ENCODE results near the gene SLC39A11.

GRCh38 chr17:72672729-72673128 lies 419.8 kb downstream of the SLC39A11 start:
- TF ChIP-seq, protein P1, sequence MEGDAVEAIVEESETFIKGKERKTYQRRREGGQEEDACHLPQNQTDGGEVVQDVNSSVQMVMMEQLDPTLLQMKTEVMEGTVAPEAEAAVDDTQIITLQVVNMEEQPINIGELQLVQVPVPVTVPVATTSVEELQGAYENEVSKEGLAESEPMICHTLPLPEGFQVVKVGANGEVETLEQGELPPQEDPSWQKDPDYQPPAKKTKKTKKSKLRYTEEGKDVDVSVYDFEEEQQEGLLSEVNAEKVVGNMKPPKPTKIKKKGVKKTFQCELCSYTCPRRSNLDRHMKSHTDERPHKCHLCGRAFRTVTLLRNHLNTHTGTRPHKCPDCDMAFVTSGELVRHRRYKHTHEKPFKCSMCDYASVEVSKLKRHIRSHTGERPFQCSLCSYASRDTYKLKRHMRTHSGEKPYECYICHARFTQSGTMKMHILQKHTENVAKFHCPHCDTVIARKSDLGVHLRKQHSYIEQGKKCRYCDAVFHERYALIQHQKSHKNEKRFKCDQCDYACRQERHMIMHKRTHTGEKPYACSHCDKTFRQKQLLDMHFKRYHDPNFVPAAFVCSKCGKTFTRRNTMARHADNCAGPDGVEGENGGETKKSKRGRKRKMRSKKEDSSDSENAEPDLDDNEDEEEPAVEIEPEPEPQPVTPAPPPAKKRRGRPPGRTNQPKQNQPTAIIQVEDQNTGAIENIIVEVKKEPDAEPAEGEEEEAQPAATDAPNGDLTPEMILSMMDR (IDR thresholded peaks at IDR 0.05) = no peak
- TF ChIP-seq SIN3A (IDR thresholded peaks at IDR 0.05; ENCODE audit: borderline replicate concordance, low read depth, low read length) = no peak
- TF ChIP-seq ELF1 (IDR thresholded peaks at IDR 0.05) = no peak
- TF ChIP-seq POLR2AphosphoS5 (IDR thresholded peaks at IDR 0.05; ENCODE audit: low read depth, low read length) = no peak
